Central memory CD8-positive, alpha-beta T cell (primary cell): Measurements from ENCODE around the gene TENM3.

ENCODE experiments used
- ATAC-seq: fragments of 150-1000 bp; cut with Tn5 transposase; replicated peaks from 2 replicates; pipeline ENCODE4 v1.10.0; 2022; ENCODE audit warnings: mild to moderate bottlenecking, moderate FRiP score, moderate number of reproducible peaks; ENCODE audit not compliant: poor library complexity, severe bottlenecking; ENCODE audit errors: extremely low read depth
- DNase-seq, 2 donors: peaks; one replicate each; pipeline ENCODE4 v3.0.0; 2021; ENCODE audit warnings: low spot score in 2 of 2
- H3K27ac Mint-ChIP-seq: one replicate; pipeline ENCODE4 v1.8.0; 2022; ENCODE audit warnings: low read depth, mild to moderate bottlenecking, moderate library complexity, mixed read lengths
- H3K27me3 Mint-ChIP-seq: one replicate; pipeline ENCODE4 v1.8.0; 2022; ENCODE audit warnings: mixed read lengths
- H3K36me3 Mint-ChIP-seq: one replicate; pipeline ENCODE4 v1.8.0; 2022; ENCODE audit warnings: mild to moderate bottlenecking, moderate library complexity, mixed read lengths; ENCODE audit not compliant: insufficient read depth
- H3K4me1 Mint-ChIP-seq: one replicate; pipeline ENCODE4 v1.8.0; 2022; ENCODE audit warnings: mixed read lengths
- H3K4me3 Mint-ChIP-seq: one replicate; pipeline ENCODE4 v1.8.0; 2022; ENCODE audit warnings: mild to moderate bottlenecking, moderate library complexity, mixed read lengths
- H3K9me3 Mint-ChIP-seq: one replicate; pipeline ENCODE4 v1.8.0; 2022; ENCODE audit warnings: mixed read lengths

The TENM3 gene

GRCh38 chr4:182215148-182215547 lies 28.1 kb upstream of the TENM3 start:
- Mint-ChIP-seq H3K36me3 (no peaks in the 10 kb centered on the region), H3K27me3 (no peaks in the 10 kb centered on the region), H3K4me3 (no peak overlapping the region), H3K27ac (no peak overlapping the region), H3K9me3 (peaks cover 5% of the 10 kb centered on the region), H3K4me1 (no peaks in the 10 kb centered on the region)
- ATAC-seq, result no peak
- no peak for DNase-seq

- Mint-ChIP-seq H3K4me3 (no peak overlapping the region), H3K27me3 (no peaks in the 10 kb centered on the region), H3K36me3 (no peaks in the 10 kb centered on the region), H3K9me3 (no peaks in the 10 kb centered on the region), H3K4me1 (no peaks in the 10 kb centered on the region), H3K27ac (no peak overlapping the region)
- no peak for DNase-seq
- ATAC-seq, result no peak
These were observed 27.2 kb upstream of the TENM3 start for GRCh38 chr4:182216005-182216404.

GRCh38 chr4:182219411-182220056 lies 23.7 kb upstream of the TENM3 start:
- DNase-seq (no peak), ATAC-seq (no peak)
- Mint-ChIP-seq H3K27ac (no peak overlapping the region), H3K4me3 (no peak overlapping the region), H3K4me1 (no peaks in the 10 kb centered on the region), H3K27me3 (no peaks in the 10 kb centered on the region), H3K36me3 (no peaks in the 10 kb centered on the region), H3K9me3 (peaks cover 6% of the 10 kb centered on the region)

DNA sequence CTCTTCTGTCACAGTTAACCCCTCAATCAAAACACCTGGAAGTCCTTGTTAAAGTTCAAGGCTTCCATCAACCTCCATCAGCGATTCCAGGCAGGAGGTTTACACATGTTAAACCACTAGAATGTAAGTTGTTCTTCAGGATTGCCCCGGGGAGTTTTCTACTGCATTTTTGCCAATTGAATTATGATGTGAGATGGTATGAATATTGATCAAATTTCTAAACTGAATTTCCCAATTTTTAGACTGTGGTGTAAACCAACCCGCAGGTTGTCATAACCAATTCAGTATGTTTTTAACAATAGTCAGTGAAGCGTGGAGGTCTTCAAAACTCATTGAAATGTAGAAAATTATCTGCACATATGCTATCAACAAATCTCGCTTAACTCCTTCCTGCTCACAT lies 21.2 kb upstream of the TENM3 start:
- H3K36me3 Mint-ChIP-seq, result no peaks in the 10 kb centered on the region
- no peaks in the 10 kb centered on the region for H3K4me1 Mint-ChIP-seq
- H3K27ac Mint-ChIP-seq, result no peak overlapping the region
- H3K27me3 Mint-ChIP-seq, result no peaks in the 10 kb centered on the region
- DNase-seq (no peak), ATAC-seq (no peak)
- H3K9me3 Mint-ChIP-seq, result peaks cover 6% of the 10 kb centered on the region
- no peak overlapping the region for H3K4me3 Mint-ChIP-seq

DNA sequence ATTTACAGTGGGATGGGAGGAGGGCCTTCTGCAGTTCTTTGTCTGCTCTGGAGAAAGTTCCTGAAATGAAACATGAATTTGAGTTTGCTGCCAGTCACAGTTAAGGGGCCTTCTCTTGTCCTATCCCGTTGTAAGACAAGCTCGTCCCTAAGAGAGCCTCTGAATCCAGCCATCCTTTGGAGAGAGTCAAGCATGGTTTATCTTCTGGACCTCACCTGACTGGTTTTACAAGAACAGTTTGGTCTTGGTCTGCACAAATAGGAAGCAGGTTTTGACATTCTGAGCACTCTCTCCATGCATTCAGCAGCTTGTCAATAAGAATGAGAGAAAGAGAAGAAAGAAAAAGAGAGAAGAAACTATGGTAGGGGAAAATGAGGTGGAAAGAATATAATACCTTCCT lies 20.4 kb upstream of the TENM3 start:
- no peaks in the 10 kb centered on the region for H3K27me3 Mint-ChIP-seq
- H3K27ac Mint-ChIP-seq, result no peak overlapping the region
- peaks cover 6% of the 10 kb centered on the region for H3K9me3 Mint-ChIP-seq
- no peak overlapping the region for H3K4me3 Mint-ChIP-seq
- no peak for DNase-seq
- no peak for ATAC-seq
- no peaks in the 10 kb centered on the region for H3K36me3 Mint-ChIP-seq
- H3K4me1 Mint-ChIP-seq, result no peaks in the 10 kb centered on the region

GRCh38 chr4:182223708-182224107 lies 19.5 kb upstream of the TENM3 start:
- Mint-ChIP-seq H3K27ac (no peak overlapping the region), H3K27me3 (no peaks in the 10 kb centered on the region), H3K4me1 (no peaks in the 10 kb centered on the region), H3K36me3 (no peaks in the 10 kb centered on the region), H3K9me3 (peaks cover 6% of the 10 kb centered on the region), H3K4me3 (no peak overlapping the region)
- DNase-seq, result no peak
- ATAC-seq, result no peak

- H3K4me3 Mint-ChIP-seq, result no peak overlapping the region
- H3K27ac Mint-ChIP-seq, result no peak overlapping the region
- ATAC-seq (no peak), DNase-seq (no peak)
- no peaks in the 10 kb centered on the region for H3K36me3 Mint-ChIP-seq
- H3K9me3 Mint-ChIP-seq, result peaks cover 6% of the 10 kb centered on the region
- H3K27me3 Mint-ChIP-seq, result no peaks in the 10 kb centered on the region
- H3K4me1 Mint-ChIP-seq, result no peaks in the 10 kb centered on the region
These were observed 18.9 kb upstream of the TENM3 start for GRCh38 chr4:182224192-182224850.

DNA sequence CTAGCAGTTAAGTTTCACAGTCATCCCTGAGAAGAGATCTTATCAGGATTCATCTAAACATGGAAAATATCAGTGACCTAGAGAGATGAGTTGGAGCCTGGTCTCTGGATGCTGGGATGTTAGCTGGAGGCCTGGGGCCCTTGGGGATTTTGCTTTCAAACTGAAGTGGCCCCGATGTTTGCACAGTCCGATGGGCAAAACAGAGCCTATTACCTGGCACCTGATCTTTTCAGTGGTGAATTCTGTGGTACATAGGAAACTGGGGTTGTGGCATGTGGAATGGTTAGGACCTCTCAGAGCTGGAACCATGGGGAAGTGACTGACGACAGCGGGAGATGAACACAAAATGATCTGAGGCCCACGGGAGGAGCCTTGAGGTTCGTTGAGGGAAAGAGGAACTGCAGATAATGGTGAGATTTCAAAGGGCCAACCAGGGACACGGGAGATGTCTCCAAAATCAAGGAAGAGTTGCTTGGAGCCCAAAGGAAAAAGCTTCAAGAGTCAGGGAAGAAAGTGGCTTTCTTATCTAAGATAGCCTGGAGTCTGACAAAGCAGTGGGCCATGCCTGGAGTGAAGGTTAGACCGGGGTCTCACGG lies 17.8 kb upstream of the TENM3 start:
- no peaks in the 10 kb centered on the region for H3K27me3 Mint-ChIP-seq
- no peak overlapping the region for H3K27ac Mint-ChIP-seq
- no peaks in the 10 kb centered on the region for H3K4me1 Mint-ChIP-seq
- DNase-seq, result no peak
- H3K36me3 Mint-ChIP-seq, result no peaks in the 10 kb centered on the region
- ATAC-seq, result no peak
- no peak overlapping the region for H3K4me3 Mint-ChIP-seq
- H3K9me3 Mint-ChIP-seq, result peaks cover 6% of the 10 kb centered on the region

- ATAC-seq (no peak), DNase-seq (no peak)
- H3K36me3 Mint-ChIP-seq, result no peaks in the 10 kb centered on the region
- H3K27me3 Mint-ChIP-seq, result no peaks in the 10 kb centered on the region
- H3K4me3 Mint-ChIP-seq, result no peak overlapping the region
- H3K27ac Mint-ChIP-seq, result no peak overlapping the region
- H3K9me3 Mint-ChIP-seq, result peaks cover 5% of the 10 kb centered on the region
- no peaks in the 10 kb centered on the region for H3K4me1 Mint-ChIP-seq
These were observed 15.6 kb upstream of the TENM3 start for GRCh38 chr4:182227611-182228010.

DNA sequence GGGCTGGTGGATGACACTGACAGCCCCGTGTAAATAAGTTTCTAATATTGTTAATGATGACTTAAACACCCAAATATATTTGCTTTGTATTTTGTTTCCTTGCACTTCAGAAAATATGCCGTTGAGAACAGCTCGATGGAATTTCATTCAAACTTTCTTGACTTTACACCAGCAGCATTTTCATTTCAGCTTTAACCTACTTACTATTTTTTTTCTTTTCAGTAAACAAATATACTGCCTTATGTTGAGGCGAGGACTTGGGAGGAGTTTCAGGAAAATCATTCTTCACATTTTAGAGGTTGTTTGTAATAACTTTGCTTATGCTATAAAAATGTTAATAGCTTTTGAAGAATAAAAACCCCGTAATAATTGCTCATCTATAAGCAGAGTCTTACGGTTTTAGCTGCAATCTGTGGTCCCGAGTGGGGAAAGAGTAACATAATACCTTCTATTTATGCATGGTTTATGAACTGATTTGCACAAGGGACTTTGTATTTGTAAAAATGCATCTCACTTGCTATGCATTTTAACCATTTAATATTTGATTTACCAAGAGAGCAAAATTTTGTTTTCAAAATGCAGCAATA lies 14.1 kb upstream of the TENM3 start:
- Mint-ChIP-seq H3K27me3 (no peaks in the 10 kb centered on the region), H3K9me3 (peaks cover 5% of the 10 kb centered on the region), H3K4me1 (no peaks in the 10 kb centered on the region), H3K27ac (no peak overlapping the region), H3K4me3 (no peak overlapping the region), H3K36me3 (no peaks in the 10 kb centered on the region)
- ATAC-seq (no peak), DNase-seq (no peak)

DNA sequence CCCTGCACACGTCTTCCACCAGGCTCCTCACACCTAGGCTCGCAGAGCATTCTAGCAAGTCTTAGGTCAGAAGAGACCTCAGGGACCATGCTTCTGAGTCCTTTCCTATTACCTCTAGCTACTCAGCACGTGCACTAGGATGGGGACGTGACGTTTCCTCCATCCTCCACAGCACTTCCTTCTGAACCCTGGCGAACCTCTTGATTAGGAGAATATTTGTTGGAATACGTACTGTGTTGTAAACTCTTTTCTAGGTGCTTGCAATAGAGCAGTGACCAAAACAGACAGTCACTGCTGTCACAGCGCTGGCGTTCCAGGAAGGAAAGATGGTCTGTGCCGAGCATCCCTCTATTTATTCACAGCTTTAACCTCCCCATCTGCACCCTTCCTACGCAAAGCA lies 12.9 kb upstream of the TENM3 start:
- DNase-seq (no peak), ATAC-seq (no peak)
- Mint-ChIP-seq H3K27ac (no peak overlapping the region), H3K4me1 (no peaks in the 10 kb centered on the region), H3K9me3 (peaks cover 5% of the 10 kb centered on the region), H3K27me3 (no peaks in the 10 kb centered on the region), H3K36me3 (no peaks in the 10 kb centered on the region), H3K4me3 (no peak overlapping the region)

GRCh38 chr4:182231080-182231479 lies 12.1 kb upstream of the TENM3 start:
- Mint-ChIP-seq H3K36me3 (no peaks in the 10 kb centered on the region), H3K4me3 (no peak overlapping the region)

DNA sequence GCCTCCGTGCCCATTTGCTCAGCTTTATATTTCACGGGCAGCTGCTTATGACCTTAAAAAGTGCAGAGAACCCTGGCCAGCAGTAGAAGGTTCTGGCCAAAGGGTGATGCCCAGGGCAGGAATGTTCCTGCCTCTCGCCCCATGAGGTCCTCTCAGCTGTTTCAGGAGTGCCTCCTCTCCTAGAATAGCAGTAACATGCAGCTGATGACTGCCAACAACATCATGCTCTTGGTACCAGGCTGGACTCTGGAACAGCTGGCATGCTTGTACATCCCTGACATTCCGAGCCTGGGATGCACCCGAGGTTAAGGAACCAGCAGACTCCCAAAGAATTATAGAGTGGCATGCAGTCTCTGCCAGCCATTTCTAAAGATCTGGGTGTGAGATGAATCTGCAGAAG lies 11.7 kb upstream of the TENM3 start:
- Mint-ChIP-seq H3K4me1 (no peaks in the 10 kb centered on the region), H3K27ac (no peak overlapping the region), H3K27me3 (no peaks in the 10 kb centered on the region), H3K9me3 (peaks cover 5% of the 10 kb centered on the region), H3K36me3 (no peaks in the 10 kb centered on the region), H3K4me3 (no peak overlapping the region)
- ATAC-seq (no peak), DNase-seq (no peak)

More at GRCh38 chr4:182231080-182231479, 12.1 kb upstream of the TENM3 start:
- H3K9me3 Mint-ChIP-seq, result peaks cover 5% of the 10 kb centered on the region
- H3K4me1 Mint-ChIP-seq, result no peaks in the 10 kb centered on the region
- no peak for DNase-seq
- H3K27ac Mint-ChIP-seq, result no peak overlapping the region
- no peaks in the 10 kb centered on the region for H3K27me3 Mint-ChIP-seq
- no peak for ATAC-seq
